Lung (tissue), 12 donors: Measurements from ENCODE around the gene SLC44A1. TPM values are rescaled to one million over a fixed set of nuclear protein-coding genes. Genes with fewer than 3 reads are reported as not detected.

Experiments
- ATAC-seq: fragments of 200-7000 bp; cut with Tn5 transposase; one replicate; pipeline ENCODE4 v1.9.1; 2020; ENCODE audit warnings: moderate number of reproducible peaks; ENCODE audit not compliant: insufficient read depth, low FRiP score
- DNase-seq, 3 donors: peaks; one replicate each; pipeline ENCODE4 v3.0.0-alpha.2; 2013 to 2017
- H3K27ac ChIP-seq, 2 donors: one replicate each; pipeline ENCODE4 v1.5.1; 2013; ENCODE audit warnings: mild to moderate bottlenecking in 2 of 2, moderate library complexity in 2 of 2, control low read depth in 1 of 2, inconsistent platforms in 1 of 2, low read depth in 1 of 2, low read length in 1 of 2
- H3K27me3 ChIP-seq, 3 donors: one replicate each; pipeline ENCODE4 v1.5.1; 2013; ENCODE audit warnings: low read length in 2 of 3; ENCODE audit not compliant: control insufficient read depth in 3 of 3, insufficient read depth in 3 of 3
- H3K36me3 ChIP-seq, 4 donors: one replicate each; pipeline ENCODE4 v1.5.1; 2013; ENCODE audit warnings: low read length in 4 of 4, mild to moderate bottlenecking in 1 of 4, moderate library complexity in 1 of 4; ENCODE audit not compliant: control insufficient read depth in 4 of 4, insufficient read depth in 4 of 4
- H3K4me1 ChIP-seq, 5 donors: one replicate each; pipeline ENCODE4 v1.5.1; 2013; ENCODE audit warnings: low read length in 5 of 5, mild to moderate bottlenecking in 2 of 5, moderate library complexity in 1 of 5; ENCODE audit not compliant: control insufficient read depth in 5 of 5, insufficient read depth in 5 of 5
- H3K4me3 ChIP-seq: one replicate; pipeline ENCODE4 v1.5.1; 2013; ENCODE audit warnings: mild to moderate bottlenecking, control low read depth, moderate library complexity
- H3K9ac ChIP-seq, 2 donors: one replicate each; pipeline ENCODE4 v1.5.1; 2013; ENCODE audit warnings: low read length in 2 of 2, control low read depth in 1 of 2; ENCODE audit not compliant: insufficient read depth in 1 of 2
- H3K9me3 ChIP-seq, 4 donors: one replicate each; pipeline ENCODE4 v1.5.1; 2013; ENCODE audit warnings: low read length in 3 of 4, mild to moderate bottlenecking in 1 of 4, moderate library complexity in 1 of 4; ENCODE audit not compliant: control insufficient read depth in 4 of 4, insufficient read depth in 3 of 4
- CTCF ChIP-seq: IDR thresholded peaks from 2 replicates; pipeline ENCODE4 v1.5.1; 2012; ENCODE audit warnings: mild to moderate bottlenecking; ENCODE audit errors: control extremely low read depth, extremely low read depth
- WGBS, 2 donors: extraction: QIAGEN DNeasy Blood & Tissue Kit; methylation state at CpG; one replicate each; pipeline ENCODE4 v1.1.7; 2013; 5-methylcytosine and 5-hydroxymethylcytosine counted together
- polyA plus RNA-seq, 2 donors: library from polyadenylated mRNA; stranded (reverse); fragments of 200-250 nt; gene quantifications; one replicate each; pipeline ENCODE4 v1.2.1, GENCODE V29; 2013
- total RNA-seq, 2 donors: library from RNA; depleted of rRNA in 1 of 2; stranded (reverse); fragments of >200 nt in 1 of 2; gene quantifications; one replicate each; pipeline ENCODE4 v1.2.1, GENCODE V29; 2014 to 2021
- donor health status: control.
- donor health status: control.
- donor health status: Bipolar disorder and iron deficiency.
- donor health status: healthy.
- donor health status: DM: yes; HTN: yes; CAD: no.

Gene SLC44A1
- total and polyA plus RNA-seq, 4 donors: 13.0 to 61.7 (median 33.8) TPM

- no peak for TF ChIP-seq CTCF
- Histone ChIP-seq H3K9ac (no peak overlapping the region), H3K4me3 (no peak overlapping the region), H3K9me3 (no peaks in the 10 kb centered on the region), H3K4me1 (peaks cover 0 to 14% (median 5%) of the 10 kb centered on the region in 5 donors), H3K36me3 (peaks cover 0 to 14% (median 7%) of the 10 kb centered on the region in 4 donors), H3K27ac (peak overlapping the region in 1 of 2 donors; percentile 40), H3K27me3 (no peaks in the 10 kb centered on the region)
- 41 to 64% methylated on average over 2 of the region's 2 CpGs for WGBS, 2 donors
- DNase-seq (peak in 2 of 3 donors; percentile 55 to 61), ATAC-seq (peak; percentile 70)
These were observed 52.4 kb downstream of the SLC44A1 start for GRCh38 chr9:105296877-105297287.

- no peak overlapping the region for H3K27ac ChIP-seq
- DNase-seq: no peak
- H3K4me1 ChIP-seq: peaks cover 0 to 8% (median 4%) of the 10 kb centered on the region in 5 donors
- H3K27me3 ChIP-seq: no peaks in the 10 kb centered on the region
- peaks cover 0 to 14% (median 7%) of the 10 kb centered on the region in 4 donors for H3K36me3 ChIP-seq
- ATAC-seq: no peak
- no peak overlapping the region for H3K4me3 ChIP-seq
- H3K9me3 ChIP-seq: no peaks in the 10 kb centered on the region
- no peak for TF ChIP-seq CTCF
- 95% methylated on average over 14 of the region's 14 CpGs for WGBS, 2 donors
- no peak overlapping the region for H3K9ac ChIP-seq
These were observed 53.1 kb downstream of the SLC44A1 start for GRCh38 chr9:105297442-105298075.

GRCh38 chr9:105299190-105299854 is 54.9 kb downstream of the SLC44A1 start:
- Histone ChIP-seq H3K27me3 (no peaks in the 10 kb centered on the region), H3K9me3 (no peaks in the 10 kb centered on the region), H3K9ac (no peak overlapping the region), H3K27ac (peak overlapping the region in 1 of 2 donors; percentile 72), H3K36me3 (peaks cover 0 to 14% (median 7%) of the 10 kb centered on the region in 4 donors), H3K4me3 (no peak overlapping the region), H3K4me1 (peaks cover 0 to 6% (median 4%) of the 10 kb centered on the region in 5 donors)
- TF ChIP-seq CTCF: no peak
- ATAC-seq (peak; percentile 67), DNase-seq (no peak)
- 76 to 77% methylated on average over 7 of the region's 7 CpGs for WGBS, 2 donors
